GM21825 (cell line): ENCODE measurements around the gene RASSF6.
"Not testable (repeated sequence)": the region's sequence is repeated elsewhere in the genome, so short reads cannot be mapped to it uniquely, and the experiment has no call there.

Experiments used
- ATAC-seq: cut with Tn5 transposase; IDR thresholded peaks from one replicate; pipeline ENCODE4 v1.9.1; 2021; ENCODE audit warnings: mild to moderate bottlenecking, moderate library complexity; ENCODE audit not compliant: unreplicated experiment

Gene RASSF6, protein sequence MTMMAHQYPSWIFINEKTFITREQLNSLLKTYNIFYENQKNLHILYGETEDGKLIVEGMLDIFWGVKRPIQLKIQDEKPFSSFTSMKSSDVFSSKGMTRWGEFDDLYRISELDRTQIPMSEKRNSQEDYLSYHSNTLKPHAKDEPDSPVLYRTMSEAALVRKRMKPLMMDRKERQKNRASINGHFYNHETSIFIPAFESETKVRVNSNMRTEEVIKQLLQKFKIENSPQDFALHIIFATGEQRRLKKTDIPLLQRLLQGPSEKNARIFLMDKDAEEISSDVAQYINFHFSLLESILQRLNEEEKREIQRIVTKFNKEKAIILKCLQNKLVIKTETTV

GRCh38 chr4:73620115-73620792 lies at the start of gene RASSF6:
TSS of gene RASSF6 (minus strand) at chr4:73620436. CDS start at chr4:73611795, 8,641 bp downstream.
- peak; percentile 91 for ATAC-seq

- ATAC-seq = no peak
Observed at GRCh38 chr4:73669410-73670183, 49.4 kb upstream of the RASSF6 start.

DNA sequence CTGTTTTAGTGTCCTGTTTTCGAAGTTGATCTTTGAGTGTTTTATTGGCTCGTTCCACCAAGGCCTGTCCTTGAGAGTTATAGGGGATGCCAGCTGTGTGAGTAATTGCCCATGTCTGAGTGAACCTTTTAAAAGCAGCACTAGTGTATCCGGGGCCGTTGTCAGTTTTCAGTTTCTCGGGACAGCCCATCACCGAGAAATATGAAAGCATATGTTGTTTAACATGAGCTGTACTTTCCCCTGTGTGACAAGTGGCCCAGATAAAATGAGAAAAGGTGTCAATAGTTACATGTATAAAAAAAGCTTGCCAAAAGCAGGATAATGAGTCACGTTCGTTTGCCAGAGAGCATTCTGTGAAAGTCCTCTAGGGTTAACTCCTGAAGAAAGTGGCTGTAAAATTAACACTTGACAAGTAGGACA lies 48.6 kb upstream of the RASSF6 start:
- ATAC-seq = no peak

- not testable (repeated sequence) for ATAC-seq
Observed at GRCh38 chr4:73665924-73666323, 45.7 kb upstream of the RASSF6 start.

GRCh38 chr4:73664470-73664869 lies 44.2 kb upstream of the RASSF6 start:
- ATAC-seq = no peak

- no peak for ATAC-seq
Observed at GRCh38 chr4:73663576-73663975, 43.3 kb upstream of the RASSF6 start.

- peak; percentile 85 for ATAC-seq
Observed at GRCh38 chr4:73662709-73663546, 42.7 kb upstream of the RASSF6 start.

- ATAC-seq = no peak
Observed at GRCh38 chr4:73661646-73662119, 41.4 kb upstream of the RASSF6 start.

DNA sequence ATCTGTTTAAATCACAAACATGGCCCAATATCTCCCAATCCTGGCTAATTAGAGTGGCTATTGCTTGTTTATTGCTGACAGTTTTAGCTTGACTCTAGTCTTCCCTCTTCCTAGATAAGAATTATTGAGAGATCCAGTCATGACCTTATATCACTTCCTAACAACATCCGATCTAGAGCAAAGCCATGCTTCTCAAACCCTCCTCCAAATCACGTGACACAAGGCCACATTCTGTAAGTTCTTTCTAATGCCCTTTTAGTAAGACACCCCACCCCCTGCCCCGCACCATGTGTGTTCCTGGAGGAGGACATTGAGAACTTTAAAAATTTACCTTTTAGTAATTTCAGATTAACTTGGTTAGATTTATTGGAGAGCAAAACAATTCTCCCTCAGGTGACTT lies 40.6 kb upstream of the RASSF6 start:
- no peak for ATAC-seq

- ATAC-seq = peak; percentile 66
Observed at GRCh38 chr4:73653695-73654106, 33.5 kb upstream of the RASSF6 start.

DNA sequence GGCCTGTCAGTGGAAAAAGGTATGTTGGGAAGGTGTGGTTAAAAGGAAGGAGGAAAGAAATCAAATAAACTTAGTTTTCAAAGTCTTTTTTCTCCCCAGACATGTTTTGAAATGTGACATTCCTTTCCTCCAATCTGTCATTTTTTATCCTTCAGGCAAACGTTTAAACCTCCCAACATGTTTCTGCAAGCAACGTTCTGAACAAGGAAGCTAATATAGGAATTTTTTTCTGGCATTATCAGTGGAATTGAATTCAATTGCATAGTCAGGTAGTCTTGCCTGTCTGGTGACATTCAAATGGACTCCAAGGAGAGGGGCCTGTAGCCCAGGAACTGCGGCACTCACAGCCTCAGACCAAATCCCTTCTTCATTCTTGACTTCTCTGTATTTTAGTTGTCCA lies 30.0 kb upstream of the RASSF6 start:
- no peak for ATAC-seq

GRCh38 chr4:73648478-73648877 lies 28.2 kb upstream of the RASSF6 start:
- no peak for ATAC-seq

DNA sequence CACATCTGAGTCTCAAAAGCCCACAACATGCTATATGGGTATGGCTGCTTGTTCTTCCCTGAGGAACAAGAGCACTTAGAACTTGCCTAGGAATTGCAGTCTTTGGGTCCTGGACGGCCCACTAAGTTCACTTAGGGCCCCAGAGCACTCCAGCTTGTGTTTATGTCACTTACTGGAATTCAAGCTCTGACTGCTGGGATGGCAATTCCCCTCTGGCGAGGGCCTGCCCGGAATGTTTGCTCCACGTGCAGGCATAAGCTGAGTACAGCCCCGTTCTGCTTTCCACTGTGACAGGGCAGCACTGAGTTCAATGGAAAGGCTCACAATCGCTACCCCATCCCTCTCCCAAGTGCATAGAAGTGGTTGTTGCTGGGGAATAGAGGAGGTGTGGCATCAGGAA lies 25.9 kb upstream of the RASSF6 start:
- no peak for ATAC-seq

GRCh38 chr4:73631565-73632226 lies 11.5 kb upstream of the RASSF6 start:
- no peak for ATAC-seq

GRCh38 chr4:73628834-73629233 lies 8.6 kb upstream of the RASSF6 start:
- not testable (repeated sequence) for ATAC-seq

- no peak for ATAC-seq
Observed at GRCh38 chr4:73621357-73621756, 1.1 kb upstream of the RASSF6 start.

- no peak for ATAC-seq
Observed at GRCh38 chr4:73619346-73619745, 890 bp downstream of the RASSF6 start.

GRCh38 chr4:73617256-73617655 lies 3.0 kb downstream of the RASSF6 start:
- ATAC-seq = no peak

- ATAC-seq = no peak
Observed at GRCh38 chr4:73615613-73616012, 4.6 kb downstream of the RASSF6 start.

- no peak for ATAC-seq
Observed at GRCh38 chr4:73614311-73614867, 5.8 kb downstream of the RASSF6 start.
